ENCODE data around the gene CFP.
"Not testable (repeated sequence)": the region's sequence is repeated elsewhere in the genome, so short reads cannot be mapped to it uniquely, and the experiment has no call there.

The CFP gene

GRCh38 chrX:47603125-47603524 is 26.6 kb downstream of the CFP start:
- not testable (repeated sequence) for DNase-seq (ENCODE audit: low read depth)

DNA sequence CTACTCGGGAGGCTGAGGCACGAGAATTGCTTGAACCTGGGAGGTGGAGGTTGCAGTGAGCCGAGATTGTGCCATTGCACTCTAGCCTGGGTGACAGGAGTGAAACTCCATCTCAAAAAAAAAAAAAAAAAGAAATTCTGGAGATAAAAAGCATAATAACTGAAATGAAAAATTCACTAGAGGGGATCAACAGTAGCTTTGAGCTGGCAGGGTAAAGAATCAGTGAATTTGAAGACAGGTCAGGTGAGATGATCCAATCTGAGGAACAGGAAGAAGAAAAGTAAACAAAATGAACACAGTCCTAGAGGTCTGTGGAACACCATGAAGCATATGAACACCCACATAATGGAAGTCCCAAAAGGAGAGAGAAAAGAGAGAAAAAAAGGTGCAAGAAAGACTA is 32.5 kb downstream of the CFP start:
- DNase-seq (ENCODE audit: low read depth) = no peak

GRCh38 chrX:47596256-47596655 is 33.5 kb downstream of the CFP start:
- DNase-seq (ENCODE audit: low read depth) = no peak

DNA sequence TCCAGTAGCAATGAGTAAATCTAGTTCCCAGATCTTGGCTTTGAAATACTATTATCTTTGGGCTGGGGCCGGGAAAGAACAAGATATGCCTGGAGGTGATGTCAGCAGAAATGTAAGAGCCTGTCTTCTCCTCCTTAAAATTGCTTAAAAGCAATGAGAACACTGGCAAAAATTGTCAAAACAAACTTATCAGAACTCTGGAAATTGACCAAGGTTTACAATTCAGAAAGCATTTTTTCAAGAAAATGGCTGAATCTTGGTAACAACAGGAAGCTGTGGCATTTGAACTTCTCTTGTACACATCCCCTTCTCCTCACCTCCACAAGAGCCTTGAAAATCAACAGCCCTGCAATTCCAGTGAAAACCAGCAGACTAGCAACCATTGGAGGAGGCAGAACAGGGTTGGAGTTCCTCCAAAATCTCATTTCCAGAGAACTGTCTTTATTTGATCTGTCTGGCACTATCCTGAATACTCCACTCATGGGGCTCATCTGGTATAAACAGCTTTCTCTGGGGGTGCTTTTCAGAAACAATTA is 33.9 kb downstream of the CFP start:
- DNase-seq (ENCODE audit: low read depth) = no peak

- DNase-seq (ENCODE audit: low read depth) = no peak
These were observed 36.2 kb downstream of the CFP start for GRCh38 chrX:47593522-47593921.

GRCh38 chrX:47590984-47591383 is 38.7 kb downstream of the CFP start:
- DNase-seq (ENCODE audit: low read depth) = no peak

DNA sequence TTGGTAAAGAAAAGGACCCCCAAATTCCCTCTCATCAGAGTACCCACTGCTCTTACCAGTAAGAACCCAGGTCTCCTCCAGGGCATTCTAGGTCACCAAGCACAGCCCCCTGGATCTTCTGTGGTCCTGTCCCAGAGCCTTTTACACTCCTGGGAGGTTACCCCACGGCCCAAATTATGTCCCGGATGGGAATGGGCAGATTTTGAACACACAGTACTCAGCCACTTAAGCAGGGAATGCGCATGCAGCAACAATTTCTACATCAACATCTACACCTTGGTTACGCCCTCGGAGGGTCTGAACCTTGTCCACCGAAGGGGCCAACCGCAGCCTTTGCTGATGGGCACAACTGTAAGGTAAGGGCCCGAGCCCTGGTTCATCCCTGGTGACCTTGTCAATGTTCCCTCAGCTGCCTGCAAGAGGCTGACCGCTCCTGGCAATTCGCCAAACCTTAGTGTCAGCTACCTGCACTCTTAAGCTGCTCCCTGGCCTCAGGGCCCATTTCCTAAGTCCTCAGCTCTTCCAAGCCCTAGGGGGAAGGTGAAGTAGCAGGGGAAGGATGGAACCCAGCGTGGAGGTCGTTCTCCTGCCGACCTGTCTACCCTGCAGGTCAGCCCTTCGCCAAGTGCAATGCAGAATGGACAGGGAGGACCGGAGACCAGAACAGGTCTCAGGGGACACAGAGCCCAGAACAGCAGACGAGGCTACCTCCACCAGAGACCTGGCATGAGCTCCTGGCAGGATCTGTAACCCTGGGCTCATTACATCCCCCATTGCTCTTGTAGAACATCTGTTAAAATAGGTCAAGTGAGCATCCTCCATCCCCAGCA is 41.6 kb downstream of the CFP start:
- DNase-seq (ENCODE audit: low read depth) = no peak

DNA sequence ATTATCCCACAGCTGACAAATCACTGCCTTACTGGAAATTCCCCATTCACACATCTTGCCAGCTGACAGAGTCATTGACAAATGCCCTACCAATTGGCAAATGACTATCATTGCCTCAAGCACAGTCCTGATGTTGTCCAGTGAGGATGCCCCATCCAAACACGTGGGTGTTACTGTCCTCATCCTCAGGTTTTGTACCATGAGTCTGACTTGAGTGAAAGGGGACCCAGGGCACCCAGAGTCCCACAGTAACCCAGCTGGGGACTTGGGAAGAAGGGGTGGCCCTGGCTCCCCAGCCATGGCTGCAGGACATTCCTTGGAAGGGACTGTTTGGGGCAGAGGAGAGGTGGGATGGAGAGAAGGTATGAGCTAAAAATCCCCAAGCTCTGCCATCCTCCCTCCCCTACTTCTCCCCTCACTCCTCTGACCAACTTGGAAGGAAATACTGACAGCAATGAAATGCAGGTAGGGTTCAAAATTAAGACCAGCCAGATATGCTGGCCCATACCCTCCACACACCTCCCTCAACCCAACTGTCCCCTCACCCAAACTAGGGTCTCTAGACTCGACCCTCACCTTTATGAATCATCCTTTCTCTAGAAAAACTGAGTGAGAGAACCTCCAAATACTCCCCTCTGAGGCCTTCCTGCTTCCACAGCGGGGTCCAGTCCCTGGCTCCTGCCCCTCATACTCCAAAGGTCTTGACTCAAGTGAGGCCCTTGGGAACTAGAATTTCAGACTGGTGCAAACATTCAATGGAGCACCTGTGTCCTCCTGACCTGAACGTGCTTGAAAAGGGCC is 42.4 kb downstream of the CFP start:
- no peak for DNase-seq (ENCODE audit: low read depth)

GRCh38 chrX:47586043-47586787 is 43.5 kb downstream of the CFP start:
- no peak for DNase-seq (ENCODE audit: low read depth)

GRCh38 chrX:47585273-47585672 is 44.5 kb downstream of the CFP start:
- no peak for DNase-seq (ENCODE audit: low read depth)

DNA sequence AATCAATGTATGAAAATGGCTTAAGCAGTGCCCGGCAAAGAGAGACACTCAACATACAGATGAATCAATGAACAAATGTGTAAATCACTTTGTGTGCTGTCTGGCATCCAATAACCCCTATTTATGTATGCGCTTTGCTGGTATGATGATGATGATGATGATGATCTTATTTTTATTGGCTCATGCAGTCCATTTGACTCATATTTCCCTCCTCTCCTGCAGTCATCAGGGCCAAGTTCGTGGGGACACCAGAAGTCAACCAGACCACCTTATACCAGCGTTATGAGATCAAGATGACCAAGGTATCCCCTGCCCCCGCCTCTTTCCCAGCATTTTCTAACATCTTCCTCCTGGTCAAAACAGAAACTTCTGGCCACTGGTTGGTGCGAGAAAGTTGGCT is 45.0 kb downstream of the CFP start:
- DNase-seq (ENCODE audit: low read depth) = no peak

DNA sequence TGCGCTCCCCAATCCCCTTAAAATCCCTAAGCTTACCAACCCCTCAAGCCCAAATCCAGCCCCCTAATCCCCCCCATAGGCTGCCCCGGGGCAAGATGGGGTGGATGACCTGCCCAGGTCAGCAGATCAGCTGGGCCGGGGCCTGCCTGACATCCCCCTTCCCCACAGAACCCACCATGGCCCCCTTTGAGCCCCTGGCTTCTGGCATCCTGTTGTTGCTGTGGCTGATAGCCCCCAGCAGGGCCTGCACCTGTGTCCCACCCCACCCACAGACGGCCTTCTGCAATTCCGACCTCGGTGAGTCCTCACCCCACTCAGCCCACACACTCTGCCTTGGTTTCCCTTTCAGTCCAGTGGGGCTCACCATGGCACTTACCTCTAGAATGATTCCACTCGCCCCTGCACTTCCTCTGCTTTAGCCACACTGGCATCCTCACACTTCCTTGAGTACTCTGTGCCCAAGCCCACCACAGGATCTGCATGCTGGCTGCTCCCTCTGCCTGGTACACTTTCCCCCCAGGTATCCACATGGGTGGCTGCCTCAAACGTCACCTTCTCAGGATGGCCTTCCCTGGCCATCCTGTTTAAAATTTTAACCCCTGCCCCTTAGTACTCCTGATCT is 46.4 kb downstream of the CFP start:
- DNase-seq (ENCODE audit: low read depth) = no peak

DNA sequence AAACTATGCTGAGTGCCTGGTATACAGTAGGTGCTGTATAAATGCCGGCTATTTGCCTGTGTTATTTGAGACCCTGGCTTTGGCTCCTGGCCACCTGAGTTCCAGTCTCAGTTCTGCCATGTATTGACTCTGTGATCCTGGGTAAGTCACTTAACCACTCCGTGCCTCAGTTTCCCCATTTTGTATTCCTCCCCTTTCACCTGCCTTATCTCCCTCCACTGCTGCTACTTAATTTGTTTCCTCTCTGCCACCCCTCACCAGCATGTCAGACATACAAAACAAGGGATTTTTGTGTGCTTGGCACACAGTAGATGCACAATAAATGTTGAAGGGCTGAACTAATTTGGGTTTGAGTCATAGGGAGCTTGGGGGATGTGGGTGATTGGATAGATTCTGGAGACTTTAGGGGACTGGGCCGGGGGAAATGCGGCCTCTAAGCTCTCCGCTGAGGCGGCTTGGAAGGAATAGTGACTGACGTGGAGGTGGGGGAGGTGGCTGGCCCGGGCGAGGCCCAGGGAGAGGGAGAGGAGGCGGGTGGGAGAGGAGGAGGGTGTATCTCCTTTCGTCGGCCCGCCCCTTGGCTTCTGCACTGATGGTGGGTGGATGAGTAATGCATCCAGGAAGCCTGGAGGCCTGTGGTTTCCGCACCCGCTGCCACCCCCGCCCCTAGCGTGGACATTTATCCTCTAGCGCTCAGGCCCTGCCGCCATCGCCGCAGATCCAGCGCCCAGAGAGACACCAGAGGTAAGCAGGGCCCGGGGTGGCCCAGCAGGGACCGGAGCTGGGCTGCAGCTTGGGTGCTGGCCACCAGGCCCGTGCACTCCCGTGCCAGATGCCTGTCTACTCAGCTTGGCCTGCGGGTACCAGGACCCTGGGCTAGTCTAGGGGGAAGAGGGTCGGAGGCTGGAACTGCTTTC is 47.7 kb downstream of the CFP start, which contains the start of gene TIMP1:
Gene TIMP1, plus strand, starts transcription at position 706 of the 917 bp plus-strand sequence. CDS start 980 bp downstream, outside the sequence.
- peak; percentile 94 for DNase-seq (ENCODE audit: low read depth)

- peak; percentile 86 for DNase-seq (ENCODE audit: low read depth)
These were observed 50.2 kb downstream of the CFP start for GRCh38 chrX:47579537-47579936.

- DNase-seq (ENCODE audit: low read depth) = no peak
These were observed 51.0 kb downstream of the CFP start for GRCh38 chrX:47578692-47579091.

GRCh38 chrX:47577901-47578300 is 51.8 kb downstream of the CFP start:
- no peak for DNase-seq (ENCODE audit: low read depth)

DNA sequence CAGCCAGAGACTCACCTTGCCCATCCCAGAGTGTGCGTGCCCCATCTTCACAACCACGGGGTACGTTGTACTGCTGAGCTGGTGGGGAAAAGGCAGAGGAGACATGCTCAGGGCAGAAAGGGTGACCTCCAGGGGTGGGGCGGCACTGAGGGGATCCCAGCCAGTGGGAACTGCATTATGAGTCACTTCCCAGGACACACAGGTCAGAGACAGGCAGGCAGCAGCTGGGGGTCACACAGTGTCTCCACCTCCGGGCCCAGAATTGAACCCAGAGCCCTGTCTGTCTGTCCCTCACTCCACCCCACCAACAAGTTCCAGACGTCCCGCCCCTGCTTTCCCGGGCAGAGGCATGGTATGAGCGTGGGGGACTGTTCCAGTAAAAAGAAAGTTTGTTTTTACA is 52.3 kb downstream of the CFP start:
- no peak for DNase-seq (ENCODE audit: low read depth)

GRCh38 chrX:47576021-47576898 is 53.5 kb downstream of the CFP start:
- no peak for DNase-seq (ENCODE audit: low read depth)

GRCh38 chrX:47574547-47575301 is 55.0 kb downstream of the CFP start:
- DNase-seq (ENCODE audit: low read depth) = no peak
